Epithelial cell of proximal tubule (primary cell): ENCODE measurements around the gene DCP2. TPM values are rescaled to one million over a fixed set of nuclear protein-coding genes. Genes with fewer than 3 reads are reported as not detected.

ENCODE experiments used
- DNase-seq: peaks from one replicate; pipeline ENCODE4 v3.0.0-alpha.2; 2011; ENCODE audit warnings: low read depth
- H3K4me3 ChIP-seq: 2 replicates; pipeline ENCODE4 v1.5.1; 2011; ENCODE audit warnings: low read depth, mild to moderate bottlenecking, low read length
- total RNA-seq: library from RNA; depleted of rRNA; stranded (reverse); fragments of >200 nt; gene quantifications from 2 replicates; pipeline ENCODE4 v1.2.3, GENCODE V29; 2015
- TF ChIP-seq, protein P1 (sequence below): conservative IDR thresholded peaks from 2 replicates; pipeline ENCODE4 v1.5.1; 2012; ENCODE audit warnings: low read depth, mild to moderate bottlenecking, low read length

The DCP2 gene
- total RNA-seq, 1 donor from 2014 or later = 28.9 TPM

GRCh38 chr5:113026211-113026610, 49.6 kb downstream of the DCP2 start:
- DNase-seq = no peak
- no peak overlapping the region for H3K4me3 ChIP-seq
- TF ChIP-seq, protein P1, sequence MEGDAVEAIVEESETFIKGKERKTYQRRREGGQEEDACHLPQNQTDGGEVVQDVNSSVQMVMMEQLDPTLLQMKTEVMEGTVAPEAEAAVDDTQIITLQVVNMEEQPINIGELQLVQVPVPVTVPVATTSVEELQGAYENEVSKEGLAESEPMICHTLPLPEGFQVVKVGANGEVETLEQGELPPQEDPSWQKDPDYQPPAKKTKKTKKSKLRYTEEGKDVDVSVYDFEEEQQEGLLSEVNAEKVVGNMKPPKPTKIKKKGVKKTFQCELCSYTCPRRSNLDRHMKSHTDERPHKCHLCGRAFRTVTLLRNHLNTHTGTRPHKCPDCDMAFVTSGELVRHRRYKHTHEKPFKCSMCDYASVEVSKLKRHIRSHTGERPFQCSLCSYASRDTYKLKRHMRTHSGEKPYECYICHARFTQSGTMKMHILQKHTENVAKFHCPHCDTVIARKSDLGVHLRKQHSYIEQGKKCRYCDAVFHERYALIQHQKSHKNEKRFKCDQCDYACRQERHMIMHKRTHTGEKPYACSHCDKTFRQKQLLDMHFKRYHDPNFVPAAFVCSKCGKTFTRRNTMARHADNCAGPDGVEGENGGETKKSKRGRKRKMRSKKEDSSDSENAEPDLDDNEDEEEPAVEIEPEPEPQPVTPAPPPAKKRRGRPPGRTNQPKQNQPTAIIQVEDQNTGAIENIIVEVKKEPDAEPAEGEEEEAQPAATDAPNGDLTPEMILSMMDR = no peak

- H3K4me3 ChIP-seq = no peak overlapping the region
- TF ChIP-seq, protein P1 = no peak
- DNase-seq = no peak
These were observed 50.4 kb downstream of the DCP2 start for GRCh38 chr5:113027015-113027414.

DNA sequence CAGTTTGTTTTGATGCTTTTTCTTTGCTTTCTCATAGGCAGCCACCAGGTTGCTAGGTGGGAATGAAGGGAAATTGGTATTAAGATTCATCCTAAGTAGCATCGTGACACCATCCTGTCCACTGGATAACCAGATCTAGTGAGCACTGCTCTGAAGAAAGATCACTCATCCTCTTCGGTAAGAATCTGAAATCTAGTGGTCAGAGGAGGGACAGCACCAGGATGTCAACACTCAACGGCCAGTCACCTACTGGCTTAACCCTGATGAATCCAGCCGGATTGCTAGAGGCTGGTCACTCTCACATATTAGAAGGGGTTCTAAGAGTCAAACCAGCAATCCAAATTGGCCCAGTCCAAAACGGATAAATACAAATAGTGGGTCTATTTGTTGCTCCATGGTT, 50.8 kb downstream of the DCP2 start:
- DNase-seq = no peak
- TF ChIP-seq, protein P1 = no peak
- no peak overlapping the region for H3K4me3 ChIP-seq

- TF ChIP-seq, protein P1 = no peak
- DNase-seq = no peak
These were observed 53.0 kb downstream of the DCP2 start for GRCh38 chr5:113029614-113030013.

DNA sequence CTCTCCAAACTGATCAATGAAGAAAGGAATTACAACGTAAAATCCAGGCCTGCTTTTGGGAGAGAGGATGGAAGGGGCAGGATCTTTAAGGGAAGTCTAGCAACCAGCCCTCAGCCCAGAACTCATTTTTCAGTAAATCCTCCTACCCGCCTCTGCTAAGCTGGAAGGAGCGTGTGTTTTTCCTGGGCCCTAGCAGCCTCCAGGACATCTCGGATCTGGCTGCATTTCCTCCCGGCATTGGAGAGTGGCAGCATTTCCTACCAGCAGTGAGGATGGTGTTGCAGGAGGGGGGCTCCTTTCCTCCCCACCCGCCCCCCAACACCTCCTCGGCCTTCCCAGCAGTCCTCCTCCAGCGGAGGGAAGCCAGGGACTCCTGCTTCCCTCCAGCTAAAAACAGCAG, 54.5 kb downstream of the DCP2 start:
- TF ChIP-seq, protein P1 = no peak
- no peak overlapping the region for H3K4me3 ChIP-seq
- no peak for DNase-seq

More at GRCh38 chr5:113029614-113030013, 53.0 kb downstream of the DCP2 start:
- H3K4me3 ChIP-seq = no peak overlapping the region

- no peak for DNase-seq
- no peak overlapping the region for H3K4me3 ChIP-seq
- TF ChIP-seq, protein P1 = no peak
These were observed 55.0 kb downstream of the DCP2 start for GRCh38 chr5:113031557-113031956.

DNA sequence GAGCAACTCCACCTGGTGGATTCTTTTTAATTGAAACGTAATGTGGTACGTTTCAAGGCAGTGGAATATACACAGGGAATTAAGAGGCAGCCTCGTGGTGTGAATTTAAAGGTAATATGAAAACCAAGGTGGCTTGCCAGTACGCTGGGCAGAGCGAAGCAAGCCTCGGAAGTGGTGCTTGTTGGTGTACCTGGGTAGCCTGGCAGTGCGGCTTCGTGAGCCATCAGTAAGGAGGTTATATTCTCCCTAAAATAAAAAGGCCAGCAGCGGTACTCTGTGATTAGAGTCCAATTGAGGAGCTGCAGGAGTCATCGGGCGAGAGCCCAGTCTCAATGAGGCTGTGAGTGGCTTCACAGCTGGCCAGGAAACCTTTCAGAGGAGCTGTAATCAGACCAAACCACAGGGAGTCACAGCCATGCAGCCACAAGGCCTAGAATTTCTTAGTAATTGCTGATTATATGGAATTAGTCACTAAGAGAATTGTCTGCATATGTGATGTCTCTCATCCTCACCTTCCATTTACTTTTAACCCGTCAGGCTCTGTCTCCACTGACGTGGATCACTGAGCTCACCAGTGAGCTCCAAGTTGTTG, 57.7 kb downstream of the DCP2 start:
- DNase-seq = no peak

More for the DNA sequence above, 57.7 kb downstream of the DCP2 start:
- TF ChIP-seq, protein P1 = no peak
- no peak overlapping the region for H3K4me3 ChIP-seq
